NCI-H748 (cell line): ENCODE data around the gene SUPT5H.

Experiments used
- DNase-seq: peaks from one replicate; lab custom pipeline; 2025; ENCODE audit not compliant: unreplicated experiment; lab: John Stamatoyannopoulos, UW

Gene SUPT5H

DNA sequence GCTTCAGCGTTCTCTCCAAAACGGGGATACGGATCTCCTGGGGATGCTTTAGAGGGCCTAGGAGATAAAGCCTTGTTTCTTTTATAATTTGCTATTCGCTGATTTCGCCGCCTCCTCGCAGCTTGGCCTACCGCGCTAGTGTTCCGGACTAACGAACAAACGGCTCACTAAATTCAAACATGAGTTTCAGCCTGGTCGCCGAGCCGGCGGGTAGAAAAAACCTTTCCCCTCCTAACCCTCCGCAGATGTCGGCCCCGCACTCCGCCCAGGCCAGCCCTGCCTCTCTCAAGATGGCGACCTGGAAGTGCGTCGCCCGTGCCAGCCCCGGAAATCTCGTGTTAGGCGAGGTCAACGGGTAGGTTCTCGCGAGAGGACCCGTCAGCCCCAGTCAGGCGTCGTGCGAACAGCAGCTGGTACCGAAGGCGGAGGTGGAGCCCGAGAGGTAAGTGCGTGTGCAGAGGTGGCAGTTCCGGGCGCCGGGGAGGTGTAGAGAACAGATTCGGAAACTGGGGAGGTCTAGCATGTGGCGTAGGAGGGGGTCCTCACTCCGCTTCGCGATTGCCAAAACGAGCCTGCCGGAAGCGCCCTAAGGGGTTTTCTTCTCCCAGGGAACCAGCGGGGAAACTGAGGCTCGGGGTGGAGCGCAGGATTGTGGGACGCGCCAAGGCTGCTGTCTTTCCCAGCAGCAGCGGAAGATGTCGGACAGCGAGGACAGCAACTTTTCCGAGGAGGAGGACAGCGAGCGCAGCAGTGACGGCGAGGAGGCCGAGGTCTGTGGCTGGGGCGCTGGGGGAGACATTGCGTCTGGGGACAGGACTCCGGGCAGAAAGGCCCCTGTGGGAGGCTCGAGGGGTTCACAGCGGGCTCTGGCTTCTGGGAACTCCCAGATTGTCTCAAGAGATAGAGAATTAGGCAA, at the start of gene SUPT5H:
TSS of gene SUPT5H (plus strand) at position 387 of the 916 bp plus-strand sequence. CDS start at position 696, 309 bp downstream.
- peak; percentile 99 for DNase-seq

- peak; percentile 78 for DNase-seq
These were observed 47.8 kb upstream of the SUPT5H start for GRCh38 chr19:39397360-39398296.

DNA sequence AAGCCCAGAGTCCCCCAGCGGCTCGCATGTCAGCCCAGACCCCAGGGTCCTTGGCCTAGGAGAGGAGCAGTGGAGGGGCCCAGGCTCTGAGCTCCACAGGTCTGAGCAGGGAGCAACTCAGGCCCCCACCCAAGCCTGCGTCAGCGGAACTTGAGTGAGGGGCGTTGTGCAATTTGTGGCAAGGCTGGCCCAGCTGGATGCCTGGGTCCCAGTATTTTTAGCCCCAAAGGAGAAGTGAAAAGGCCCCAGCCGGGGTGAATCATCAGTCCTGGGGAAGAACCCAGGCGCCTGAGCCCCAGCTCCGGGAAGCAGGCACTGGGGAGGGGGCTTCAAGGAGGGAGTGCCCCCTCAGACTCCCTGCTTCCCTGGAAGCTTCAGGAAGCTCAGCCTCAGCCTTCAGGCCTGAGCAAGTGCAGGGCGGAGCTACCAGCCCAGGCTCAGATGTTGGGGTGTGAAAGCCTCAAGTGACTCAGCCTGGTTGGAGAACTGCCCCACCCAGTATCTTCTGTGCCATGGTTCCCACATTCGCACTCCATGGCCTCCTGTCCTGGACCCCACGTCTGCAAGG, 47.0 kb upstream of the SUPT5H start:
- DNase-seq = no peak

DNA sequence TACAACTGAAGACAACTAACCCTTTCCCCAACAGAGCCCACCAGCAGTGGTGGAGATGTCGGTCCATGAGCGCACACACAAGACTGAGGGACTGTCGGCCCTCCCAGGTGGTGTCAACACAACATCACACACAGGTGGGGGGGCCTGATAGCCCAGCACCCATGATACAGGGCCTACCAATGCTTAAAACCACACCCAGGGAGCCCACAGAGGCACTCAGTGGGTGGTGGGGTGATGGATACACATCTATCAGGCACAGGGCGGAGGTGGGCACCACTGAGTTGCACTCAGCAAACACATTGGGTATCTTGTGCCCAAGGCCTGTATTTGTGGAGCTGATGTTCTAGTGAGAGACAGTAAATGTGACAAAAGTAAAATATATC, 45.7 kb upstream of the SUPT5H start:
- DNase-seq = no peak

DNA sequence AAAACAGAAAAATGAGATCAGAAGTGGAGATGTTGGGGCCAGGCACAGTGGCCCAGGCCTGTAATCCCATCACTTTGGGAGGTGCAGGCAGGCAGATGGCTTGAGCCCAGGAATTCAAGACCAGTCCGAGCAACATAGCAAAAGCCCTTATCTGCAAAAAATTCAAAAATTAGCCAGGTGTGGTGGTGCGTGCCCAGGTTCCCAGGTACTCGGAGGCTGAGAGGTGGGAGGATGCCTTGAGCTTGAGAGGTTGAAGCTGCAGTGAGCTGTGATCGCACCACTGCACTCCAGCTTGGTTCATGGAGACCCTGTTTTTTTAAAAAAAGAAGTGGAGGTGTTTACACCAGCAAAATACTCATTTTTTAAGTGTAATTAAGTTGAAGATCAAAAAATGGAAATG, 45.3 kb upstream of the SUPT5H start:
- no peak for DNase-seq

DNA sequence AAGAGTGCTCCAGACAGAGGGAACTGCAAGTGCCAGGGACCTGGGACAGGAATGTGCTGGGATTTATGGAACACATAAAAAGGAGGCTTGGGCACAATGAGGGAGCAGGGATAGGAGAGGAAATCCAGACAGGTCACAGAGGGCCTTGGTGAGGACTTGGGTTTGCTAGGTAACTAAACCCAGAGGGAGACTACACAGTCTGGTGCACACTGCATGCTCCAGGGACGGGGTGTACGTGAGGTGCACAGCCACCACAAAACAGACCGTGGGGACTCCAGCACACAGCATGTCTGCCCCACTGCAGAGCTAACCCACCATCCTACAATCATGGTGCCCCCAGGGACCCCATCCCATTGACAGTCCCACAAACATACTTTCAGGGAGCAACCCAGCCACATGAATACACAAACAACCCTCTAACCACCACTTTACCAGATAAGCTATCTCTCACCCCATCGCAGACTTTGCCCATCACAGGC, 44.3 kb upstream of the SUPT5H start:
- DNase-seq = no peak

- no peak for DNase-seq
These were observed 43.6 kb upstream of the SUPT5H start for GRCh38 chr19:39401549-39402345.

DNA sequence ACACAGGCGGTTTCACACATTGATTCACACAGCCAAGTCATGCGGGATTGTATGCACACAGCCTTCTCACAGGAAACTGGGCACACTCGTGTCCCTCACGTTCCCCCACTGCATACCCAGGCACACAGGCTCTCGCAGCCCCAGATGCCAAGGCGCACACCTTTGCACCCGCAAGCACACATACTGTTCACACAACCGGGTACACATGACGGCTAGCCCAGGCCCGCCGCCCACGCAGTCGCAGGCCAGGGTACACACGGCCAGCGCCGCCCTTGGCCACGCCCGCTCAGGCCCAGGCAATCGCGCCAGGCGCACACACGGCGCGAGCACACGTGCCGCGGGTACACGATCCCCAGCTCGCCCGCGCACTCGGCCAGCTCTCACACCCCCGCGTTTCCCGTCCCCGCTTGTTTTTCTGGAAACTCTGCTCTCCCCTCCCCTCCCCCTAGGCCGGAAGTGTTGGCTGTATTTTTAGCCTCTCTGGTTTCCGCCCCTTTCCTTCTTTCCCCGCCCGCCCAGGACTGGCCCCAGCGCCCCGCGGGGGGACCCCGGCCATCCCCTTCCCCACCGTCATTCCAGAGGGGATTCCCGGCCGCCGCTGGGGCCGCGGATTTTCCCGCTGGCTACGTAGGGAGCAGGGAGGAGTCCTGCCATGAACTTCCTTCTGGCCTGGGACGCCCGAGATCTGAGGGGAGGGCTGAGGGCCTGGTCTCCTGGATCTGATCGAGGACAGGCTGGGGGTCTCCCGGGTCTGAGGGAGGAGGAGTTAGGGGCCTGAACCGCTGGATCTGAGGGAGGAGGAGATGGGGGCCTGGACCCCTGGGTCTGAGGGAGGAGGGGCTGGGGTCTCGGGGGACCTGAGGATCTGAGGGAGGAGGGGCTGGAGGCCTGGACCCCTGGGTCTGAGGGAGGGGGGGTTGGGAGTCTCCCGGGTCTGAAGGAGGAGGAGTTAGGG, 42.8 kb upstream of the SUPT5H start:
- DNase-seq = peak; percentile 87

DNA sequence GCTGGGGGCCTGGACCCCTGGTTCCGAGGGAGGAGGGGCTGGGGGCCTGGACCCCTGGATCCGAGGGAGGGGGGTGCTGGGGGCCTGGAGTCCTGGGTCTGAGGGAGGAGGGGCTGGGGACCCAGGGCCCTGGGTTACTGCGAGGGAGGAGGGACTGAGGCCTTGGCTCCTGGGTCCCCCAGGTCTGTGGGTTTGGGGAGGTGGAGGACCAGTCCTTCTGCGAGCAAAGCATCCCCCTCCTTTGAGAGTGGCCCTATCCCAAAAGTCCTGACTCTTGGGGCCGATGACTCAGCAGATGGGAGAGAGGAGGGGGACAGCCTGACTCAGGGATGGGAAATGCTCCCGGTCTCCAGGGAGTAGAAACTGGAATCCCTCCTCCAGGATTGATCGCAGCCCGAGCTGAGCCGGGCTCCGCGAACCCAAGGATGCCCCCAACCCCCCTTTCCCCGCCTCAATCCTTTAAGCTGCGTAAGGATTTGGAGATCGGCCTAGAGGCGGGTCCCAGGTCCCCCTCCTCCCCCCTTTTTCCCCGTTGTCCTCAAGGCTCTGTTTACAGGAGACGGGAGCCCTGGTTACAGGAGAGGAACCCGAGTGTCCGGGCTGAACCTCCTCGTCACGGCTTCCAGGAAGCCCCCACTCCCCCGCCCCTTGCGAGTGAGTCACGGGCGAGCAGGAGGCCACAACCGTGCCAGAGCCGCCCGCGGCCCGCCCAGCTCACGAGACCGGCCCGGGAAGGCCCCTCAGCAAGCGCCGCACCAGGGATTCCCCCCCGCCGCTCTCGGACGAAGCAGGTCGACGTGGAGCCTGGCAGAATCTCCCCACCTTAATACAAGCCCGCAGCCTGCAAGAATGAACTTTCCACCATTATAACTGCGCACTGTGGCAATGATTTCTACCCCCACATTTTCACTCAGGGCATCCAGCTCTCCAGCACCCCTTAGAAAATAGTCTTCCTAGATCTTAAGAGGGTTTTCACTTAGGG, 41.8 kb upstream of the SUPT5H start:
- DNase-seq = peak; percentile 77

GRCh38 chr19:39405261-39405957, 40.0 kb upstream of the SUPT5H start:
- DNase-seq = no peak

GRCh38 chr19:39405958-39406655, 39.3 kb upstream of the SUPT5H start:
- peak; percentile 69 for DNase-seq

- DNase-seq = peak; percentile 85
These were observed 38.5 kb upstream of the SUPT5H start, which contains the start of gene ZFP36 for GRCh38 chr19:39406656-39407409. TSS of gene ZFP36 (plus strand) at chr19:39406847. CDS start at chr19:39406905, 58 bp downstream.

- no peak for DNase-seq
These were observed 38.0 kb upstream of the SUPT5H start for GRCh38 chr19:39407410-39407659.

DNA sequence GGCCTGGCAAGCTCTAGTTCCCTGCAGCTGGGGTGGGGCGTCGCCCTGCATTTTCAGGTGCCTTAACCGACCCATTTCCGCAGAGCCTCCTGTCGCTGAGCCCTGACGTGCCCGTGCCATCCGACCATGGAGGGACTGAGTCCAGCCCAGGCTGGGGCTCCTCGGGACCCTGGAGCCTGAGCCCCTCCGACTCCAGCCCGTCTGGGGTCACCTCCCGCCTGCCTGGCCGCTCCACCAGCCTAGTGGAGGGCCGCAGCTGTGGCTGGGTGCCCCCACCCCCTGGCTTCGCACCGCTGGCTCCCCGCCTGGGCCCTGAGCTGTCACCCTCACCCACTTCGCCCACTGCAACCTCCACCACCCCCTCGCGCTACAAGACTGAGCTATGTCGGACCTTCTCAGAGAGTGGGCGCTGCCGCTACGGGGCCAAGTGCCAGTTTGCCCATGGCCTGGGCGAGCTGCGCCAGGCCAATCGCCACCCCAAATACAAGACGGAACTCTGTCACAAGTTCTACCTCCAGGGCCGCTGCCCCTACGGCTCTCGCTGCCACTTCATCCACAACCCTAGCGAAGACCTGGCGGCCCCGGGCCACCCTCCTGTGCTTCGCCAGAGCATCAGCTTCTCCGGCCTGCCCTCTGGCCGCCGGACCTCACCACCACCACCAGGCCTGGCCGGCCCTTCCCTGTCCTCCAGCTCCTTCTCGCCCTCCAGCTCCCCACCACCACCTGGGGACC, 37.6 kb upstream of the SUPT5H start:
- DNase-seq = peak; percentile 56

GRCh38 chr19:39408392-39409207, 36.8 kb upstream of the SUPT5H start:
- DNase-seq = peak; percentile 64
